Astrocyte of the hippocampus (primary cell): ENCODE measurements around the gene ABLIM2.

Experiments
- DNase-seq: peaks from one replicate; pipeline ENCODE4 v3.0.0; 2011; ENCODE audit warnings: low read depth, low spot score

Gene ABLIM2

GRCh38 chr4:7984286-7984925, 174.2 kb downstream of the ABLIM2 start:
- DNase-seq: no peak

- DNase-seq: no peak
Observed at GRCh38 chr4:7983296-7983695, 175.3 kb downstream of the ABLIM2 start.

- no peak for DNase-seq
Observed at GRCh38 chr4:7981738-7982394, 176.7 kb downstream of the ABLIM2 start.

GRCh38 chr4:7980036-7980435, 178.6 kb downstream of the ABLIM2 start:
- no peak for DNase-seq

DNA sequence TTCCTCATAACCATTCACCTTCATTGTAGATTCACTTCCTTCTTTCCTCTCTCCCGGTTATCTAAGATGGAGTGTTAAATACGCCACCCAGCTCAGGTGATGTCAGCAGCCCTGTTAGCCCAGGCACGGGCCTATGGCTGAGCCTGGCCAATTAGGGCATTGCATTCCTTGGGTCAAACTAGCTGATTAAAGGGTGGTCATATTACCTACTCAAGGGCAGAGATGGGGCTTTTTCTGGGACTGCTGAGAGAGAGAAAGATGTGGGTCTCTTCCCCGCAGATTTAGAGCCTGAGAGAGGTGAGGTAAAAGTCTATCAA, 179.0 kb downstream of the ABLIM2 start:
- no peak for DNase-seq

- no peak for DNase-seq
Observed at GRCh38 chr4:7978907-7979651, 179.5 kb downstream of the ABLIM2 start.

- no peak for DNase-seq
Observed at GRCh38 chr4:7978489-7978888, 180.1 kb downstream of the ABLIM2 start.

DNA sequence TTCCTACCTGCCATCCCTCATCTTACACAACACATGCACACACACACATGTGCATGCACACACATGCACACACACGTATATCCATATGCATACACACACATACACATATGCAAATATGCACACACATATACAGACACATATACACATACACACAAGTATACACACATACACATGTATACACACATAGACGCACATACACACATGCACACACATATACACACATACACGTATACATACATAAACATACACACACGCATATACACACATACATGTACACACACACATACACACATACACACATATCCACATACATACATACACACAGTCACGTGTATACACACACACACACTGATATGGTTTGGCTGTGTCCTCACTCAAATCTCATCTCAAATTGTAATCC, 182.0 kb downstream of the ABLIM2 start:
- no peak for DNase-seq

DNA sequence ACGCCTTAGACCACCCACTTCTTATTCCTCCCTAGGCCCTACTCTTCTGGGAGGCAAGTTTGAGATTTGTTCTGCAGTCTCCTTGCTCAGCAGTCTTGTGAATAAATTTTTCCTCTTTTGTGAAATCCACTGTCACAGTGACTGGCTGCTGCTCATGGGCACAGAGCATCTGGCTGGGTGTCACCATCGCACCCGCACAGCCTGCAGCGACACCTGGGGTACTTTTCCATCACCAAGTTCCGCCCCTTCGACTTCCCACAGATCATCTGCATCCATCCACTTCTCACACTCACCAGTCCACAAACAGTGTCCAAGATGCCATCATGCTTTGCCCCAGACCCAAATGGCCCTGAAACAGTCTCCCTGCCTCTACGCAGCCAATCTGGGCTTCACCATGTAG, 182.6 kb downstream of the ABLIM2 start:
- DNase-seq: no peak

DNA sequence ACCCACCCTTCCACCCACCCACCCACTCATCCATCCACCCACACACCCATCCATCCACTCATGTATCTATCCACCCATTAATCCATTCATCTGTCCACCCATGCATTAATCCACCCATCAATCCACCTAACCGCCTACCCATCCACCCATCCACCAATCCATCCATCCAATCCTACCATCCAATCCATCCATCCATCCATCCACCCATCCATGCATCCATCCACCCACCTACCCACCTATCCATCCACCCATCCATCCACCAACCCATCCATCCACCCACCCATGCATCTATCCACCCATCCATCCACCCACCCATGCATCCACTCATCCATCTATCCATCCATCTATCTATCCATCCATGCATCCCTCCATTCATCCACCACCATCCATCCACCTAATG, 184.2 kb downstream of the ABLIM2 start:
- no peak for DNase-seq

- DNase-seq: peak; percentile 75
Observed at GRCh38 chr4:7973545-7973981, 185.1 kb downstream of the ABLIM2 start.

DNA sequence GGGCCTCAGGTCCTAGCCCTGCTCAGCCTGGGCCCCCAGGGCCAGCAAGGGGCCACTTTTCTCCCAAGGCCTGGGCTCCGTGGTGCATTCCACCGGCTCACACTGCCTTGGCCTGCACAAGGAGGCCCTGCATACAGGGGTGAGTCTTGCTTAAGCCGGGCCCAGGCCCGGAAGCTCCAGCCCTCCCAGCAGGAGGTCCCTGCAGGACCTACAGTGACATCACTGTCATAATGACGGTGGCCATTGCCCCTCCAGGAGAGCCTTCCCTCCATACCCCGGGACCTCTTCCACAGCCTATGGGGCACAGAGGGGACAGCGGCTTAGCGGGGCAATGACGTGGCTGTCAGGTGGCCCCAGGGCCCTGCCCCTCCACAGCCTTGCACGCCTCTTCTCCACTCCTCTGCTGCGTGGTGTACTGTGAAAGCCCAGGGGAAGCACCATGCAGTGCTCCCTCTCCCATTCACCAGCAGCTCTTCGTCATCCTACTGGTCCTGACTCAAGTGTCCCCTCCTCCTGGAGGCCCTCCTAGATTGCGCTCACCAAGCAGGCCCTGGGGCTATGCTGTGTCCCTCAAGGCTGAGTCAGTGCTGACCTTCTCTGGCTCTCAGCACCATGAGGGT, 186.6 kb downstream of the ABLIM2 start:
- no peak for DNase-seq

DNA sequence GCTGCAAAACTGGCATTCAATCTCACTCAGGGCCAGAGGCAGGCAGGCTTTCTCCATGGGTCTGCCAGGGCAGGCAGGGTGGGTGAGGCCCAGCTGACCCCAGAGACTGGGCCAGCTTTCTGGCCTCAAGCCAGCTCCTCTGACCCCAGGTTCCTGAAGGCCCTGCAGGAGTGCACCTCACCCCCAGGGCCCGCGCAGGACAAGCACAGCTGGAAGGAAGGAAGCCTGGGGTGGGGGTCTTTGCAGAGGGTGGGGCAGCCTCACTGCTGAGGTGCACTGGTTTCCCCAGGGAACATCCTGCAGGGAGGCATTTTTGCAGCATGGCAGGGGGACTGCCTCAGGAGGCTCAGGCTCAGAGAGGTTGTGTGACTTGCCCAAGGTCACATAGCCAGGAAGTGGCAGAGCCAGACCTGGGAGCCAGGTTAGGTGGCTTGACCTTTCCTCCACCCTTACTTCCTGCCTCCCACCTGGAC, 187.4 kb downstream of the ABLIM2 start:
- no peak for DNase-seq

- no peak for DNase-seq
Observed at GRCh38 chr4:7970361-7970946, 188.2 kb downstream of the ABLIM2 start.

DNA sequence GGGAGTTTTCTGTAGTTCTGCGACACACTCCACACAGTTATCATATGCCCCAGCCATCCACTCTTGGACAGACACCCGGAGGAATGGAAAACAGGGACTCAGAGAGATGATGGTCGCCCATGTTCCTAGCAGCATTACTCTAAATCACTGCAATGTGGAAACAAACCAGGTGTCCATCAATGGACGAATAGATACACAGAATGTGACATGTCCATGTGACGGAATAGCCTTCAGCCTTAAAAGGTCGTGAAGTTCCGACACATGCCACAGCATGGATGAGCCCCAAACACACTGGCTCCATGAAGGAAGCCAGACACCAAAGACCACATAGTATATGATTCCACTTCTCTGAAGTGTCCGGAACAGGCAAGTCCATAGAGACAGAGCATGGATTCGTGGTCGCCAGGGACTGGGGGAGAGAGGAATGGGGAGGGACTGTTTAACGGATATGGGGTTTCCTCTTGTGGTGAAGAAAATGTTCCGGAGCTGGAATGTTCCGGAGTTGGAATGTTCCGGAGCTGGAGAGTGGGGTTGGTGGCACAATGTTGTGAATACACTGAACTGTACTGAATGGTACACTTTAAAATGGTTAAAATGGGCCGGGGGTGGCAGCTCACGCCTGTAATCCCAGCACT, 190.2 kb downstream of the ABLIM2 start:
- DNase-seq: no peak

- DNase-seq: no peak
Observed at GRCh38 chr4:7967501-7968261, 190.9 kb downstream of the ABLIM2 start.

- DNase-seq: no peak
Observed at GRCh38 chr4:7967063-7967440, 191.6 kb downstream of the ABLIM2 start.

DNA sequence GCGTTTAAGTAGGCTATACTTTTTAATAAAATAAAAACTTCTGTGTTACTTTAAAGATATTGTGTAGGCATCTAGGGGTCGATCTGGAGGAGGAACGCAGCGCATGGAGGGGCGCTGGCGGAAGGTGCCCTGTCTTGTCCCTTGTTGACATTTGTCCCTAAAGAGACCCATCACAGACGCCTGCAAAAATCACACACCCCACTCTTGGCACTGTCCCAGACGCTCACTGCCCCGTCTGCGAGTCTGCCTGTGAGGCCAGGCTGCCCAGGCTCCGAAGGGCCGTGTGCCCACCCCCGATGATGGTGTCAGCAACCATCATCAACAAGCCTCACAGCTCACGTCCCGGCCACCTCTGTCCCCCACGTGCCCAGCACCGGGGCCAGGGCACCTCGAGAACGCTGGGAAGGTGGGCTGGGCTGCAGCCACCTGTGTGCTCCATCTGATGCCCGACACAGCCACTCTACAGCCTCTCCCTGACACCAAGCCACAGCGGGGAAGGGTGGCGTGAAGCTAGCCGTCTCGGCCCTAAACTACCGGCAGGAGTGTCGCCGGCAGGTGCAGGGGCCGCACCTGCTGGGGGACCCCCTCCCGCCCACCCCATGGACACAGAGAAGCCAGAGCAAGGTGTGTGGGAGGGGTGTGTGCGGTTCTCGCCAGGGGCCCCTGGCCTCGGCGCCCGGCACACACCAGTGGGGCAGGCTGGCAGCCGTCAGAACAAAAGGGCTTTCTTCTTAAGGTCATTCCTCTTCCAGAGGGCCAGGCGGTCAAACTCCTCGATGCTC, 192.1 kb downstream of the ABLIM2 start:
- no peak for DNase-seq

DNA sequence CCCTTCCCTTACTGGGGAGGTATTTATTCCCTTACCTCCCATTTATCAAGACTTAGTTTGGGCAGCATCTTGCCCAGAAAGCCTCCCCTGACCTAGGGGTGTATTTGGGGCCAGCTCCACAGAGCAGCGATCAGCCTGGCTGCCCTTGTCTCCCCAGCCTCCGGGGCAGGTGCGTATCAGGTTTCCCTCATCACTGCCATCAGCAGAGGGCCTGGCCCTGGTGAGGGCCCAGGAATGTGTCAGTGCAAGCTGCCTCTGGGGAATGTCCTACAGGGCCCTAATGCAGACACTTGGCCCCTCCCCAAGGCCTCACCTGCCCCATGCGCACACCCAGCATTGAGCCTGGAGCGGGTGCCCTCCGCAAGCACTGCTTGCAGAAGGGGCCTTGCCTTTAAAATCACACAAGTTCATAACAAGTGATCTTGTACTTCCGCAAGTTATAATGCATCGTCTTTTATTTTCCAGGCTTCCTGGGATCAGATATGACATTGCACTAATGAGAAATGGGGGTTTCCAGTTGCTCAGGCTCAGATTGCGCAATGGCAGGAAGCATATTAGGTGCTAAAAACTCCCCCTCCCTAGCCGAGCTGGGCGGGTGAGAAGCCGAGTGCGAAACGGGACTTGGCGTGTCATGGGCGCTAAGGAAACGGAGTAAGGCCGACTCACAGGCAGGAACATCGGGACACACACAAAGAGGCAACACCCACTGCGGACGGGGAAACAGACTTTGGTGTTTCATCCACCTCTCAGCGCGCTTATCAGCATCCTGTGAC, 193.5 kb downstream of the ABLIM2 start:
- no peak for DNase-seq
